CD4-positive, alpha-beta T cell treated with Interleukin-6 at 100 ng/mL for 8 hours (primary cell): ENCODE results near the gene NACA.
A peak's percentile ranks its signal among the peaks of the same experiment; 100 is the strongest.
"Not testable (repeated sequence)": the region's sequence is repeated elsewhere in the genome, so short reads cannot be mapped to it uniquely, and the experiment has no call there.

Experiments used
- DNase-seq: peaks from one replicate; pipeline ENCODE4 v3.0.0-alpha.2; 2020; ENCODE audit warnings: mixed read lengths, low spot score

The NACA gene

GRCh38 chr12:56724972-56725722 lies at the start of gene NACA:
TSS of gene NACA (minus strand) at chr12:56725299. CDS start at chr12:56724521, 778 bp downstream.
- peak; percentile 98 for DNase-seq

GRCh38 chr12:56773113-56773512 lies 48.0 kb upstream of the NACA start:
- no peak for DNase-seq

GRCh38 chr12:56772625-56773024 lies 47.5 kb upstream of the NACA start:
- no peak for DNase-seq

GRCh38 chr12:56769868-56770267 lies 44.8 kb upstream of the NACA start:
- no peak for DNase-seq

GRCh38 chr12:56768424-56768823 lies 43.3 kb upstream of the NACA start:
- no peak for DNase-seq

- no peak for DNase-seq
Measured at GRCh38 chr12:56766535-56766934, 41.4 kb upstream of the NACA start.

GRCh38 chr12:56763753-56764657 lies 38.9 kb upstream of the NACA start:
- DNase-seq: no peak

- DNase-seq: no peak
Measured at GRCh38 chr12:56761812-56762211, 36.7 kb upstream of the NACA start.

GRCh38 chr12:56760460-56760859 lies 35.4 kb upstream of the NACA start:
- DNase-seq: no peak

GRCh38 chr12:56759263-56759908 lies 34.3 kb upstream of the NACA start:
- DNase-seq: no peak

- no peak for DNase-seq
Measured at GRCh38 chr12:56758728-56759262, 33.7 kb upstream of the NACA start.

GRCh38 chr12:56757971-56758370 lies 32.9 kb upstream of the NACA start:
- not testable (repeated sequence) for DNase-seq

GRCh38 chr12:56753566-56753965 lies 28.5 kb upstream of the NACA start:
- DNase-seq: no peak

GRCh38 chr12:56751712-56752598 lies 26.9 kb upstream of the NACA start, which contains the start of gene PRIM1:
TSS of gene PRIM1 (minus strand) at chr12:56752323. CDS start at chr12:56752298, 25 bp downstream.
- DNase-seq: peak; percentile 77

GRCh38 chr12:56750596-56750995 lies 25.5 kb upstream of the NACA start:
- not testable (repeated sequence) for DNase-seq

- no peak for DNase-seq
Measured at GRCh38 chr12:56749853-56750252, 24.8 kb upstream of the NACA start.

GRCh38 chr12:56749359-56749758 lies 24.3 kb upstream of the NACA start:
- no peak for DNase-seq

- DNase-seq: no peak
Measured at GRCh38 chr12:56728139-56728861, 3.2 kb upstream of the NACA start.

GRCh38 chr12:56726196-56726675 lies 1.1 kb upstream of the NACA start:
- not testable (repeated sequence) for DNase-seq

GRCh38 chr12:56725723-56726102 lies 614 bp upstream of the NACA start:
- no peak for DNase-seq

GRCh38 chr12:56724701-56724971 lies 463 bp downstream of the NACA start:
- DNase-seq: no peak
